Upper lobe of right lung (tissue), 1 donor: ENCODE data around the gene NEK4. TPM values are rescaled to one million over a fixed set of nuclear protein-coding genes. Genes with fewer than 3 reads are reported as not detected.

Source experiments
- ATAC-seq: fragments of 200-7000 bp; cut with Tn5 transposase; one replicate; pipeline ENCODE4 v1.9.1; 2020; ENCODE audit warnings: mild to moderate bottlenecking, moderate library complexity
- DNase-seq: peaks from one replicate; pipeline ENCODE4 v3.0.0-alpha.2; 2020
- H3K27ac ChIP-seq: fragments of 200-600 bp; one replicate; pipeline ENCODE4 v1.8.0; 2022
- H3K27me3 ChIP-seq: fragments of 200-600 bp; one replicate; pipeline ENCODE4 v1.8.0; 2022; ENCODE audit warnings: mild to moderate bottlenecking
- H3K36me3 ChIP-seq: fragments of 200-600 bp; one replicate; pipeline ENCODE4 v1.8.0; 2022
- H3K4me1 ChIP-seq: fragments of 200-600 bp; one replicate; pipeline ENCODE4 v1.8.0; 2022
- H3K4me3 ChIP-seq: fragments of 200-600 bp; one replicate; pipeline ENCODE4 v1.8.0; 2022; ENCODE audit warnings: mild to moderate bottlenecking
- H3K9me3 ChIP-seq: fragments of 200-600 bp; one replicate; pipeline ENCODE4 v1.8.0; 2022
- CTCF ChIP-seq: fragments of 200-600 bp; IDR thresholded peaks from one replicate; pipeline ENCODE4 v1.8.0; 2022; ENCODE audit warnings: antibody characterized with exemption
- intact Hi-C: fragments of 100-400 bp; cut with DNase I; formaldehyde crosslinking; loops from one replicate; pipeline ENCODE4 v1.11.0; 2022
- total RNA-seq: library from RNA; stranded (reverse); fragmentation: NEBNext Ultra II Directional; extraction: Animal tissue kit (Norgen Biotek cat#: 25700); gene quantifications from one replicate; pipeline ENCODE4 v1.2.1, GENCODE V29; 2021
- donor health status: DM: no; HTN: yes; CAD: no; lungs with severe emphysema.

The NEK4 gene
- total RNA-seq, 1 donor from 2014 or later = 27.2 TPM

GRCh38 chr3:52775877-52776276 lies 5.1 kb upstream of the NEK4 start:
- Histone ChIP-seq H3K4me1 (peaks cover 5% of the 10 kb centered on the region), H3K9me3 (no peaks in the 10 kb centered on the region), H3K4me3 (no peak overlapping the region), H3K27ac (no peak overlapping the region), H3K27me3 (no peaks in the 10 kb centered on the region), H3K36me3 (no peaks in the 10 kb centered on the region)
- TF ChIP-seq CTCF = no peak
- no peak for ATAC-seq
- intact Hi-C loops = no loop called here
- no peak for DNase-seq

- intact Hi-C loops = no loop called here
- Histone ChIP-seq H3K36me3 (no peaks in the 10 kb centered on the region), H3K27ac (no peak overlapping the region), H3K9me3 (no peaks in the 10 kb centered on the region), H3K4me3 (no peak overlapping the region), H3K4me1 (peaks cover 5% of the 10 kb centered on the region), H3K27me3 (no peaks in the 10 kb centered on the region)
- ATAC-seq = no peak
- TF ChIP-seq CTCF = no peak
- peak; percentile 40 for DNase-seq
Observed at GRCh38 chr3:52774901-52775864, 4.4 kb upstream of the NEK4 start.

GRCh38 chr3:52774066-52774713 lies 3.5 kb upstream of the NEK4 start:
- peak; percentile 29 for DNase-seq

GRCh38 chr3:52773361-52774065 lies 2.8 kb upstream of the NEK4 start:
- ATAC-seq (no peak), DNase-seq (peak; percentile 37)
- H3K27me3 ChIP-seq = no peaks in the 10 kb centered on the region
- peaks cover 14% of the 10 kb centered on the region for H3K4me1 ChIP-seq
- no peak overlapping the region for H3K4me3 ChIP-seq
- no peak overlapping the region for H3K27ac ChIP-seq
- no peaks in the 10 kb centered on the region for H3K36me3 ChIP-seq
- H3K9me3 ChIP-seq = no peaks in the 10 kb centered on the region
- intact Hi-C loops = no loop called here
- TF ChIP-seq CTCF = no peak

More at GRCh38 chr3:52774066-52774713, 3.5 kb upstream of the NEK4 start:
- intact Hi-C loops = no loop called here
- Histone ChIP-seq H3K27me3 (no peaks in the 10 kb centered on the region), H3K4me1 (peaks cover 14% of the 10 kb centered on the region), H3K4me3 (no peak overlapping the region), H3K36me3 (no peaks in the 10 kb centered on the region), H3K27ac (no peak overlapping the region), H3K9me3 (no peaks in the 10 kb centered on the region)
- ATAC-seq = no peak
- no peak for TF ChIP-seq CTCF

- H3K27me3 ChIP-seq = no peaks in the 10 kb centered on the region
- peaks cover 14% of the 10 kb centered on the region for H3K4me1 ChIP-seq
- no peaks in the 10 kb centered on the region for H3K9me3 ChIP-seq
- no peak for ATAC-seq
- TF ChIP-seq CTCF = no peak
- H3K27ac ChIP-seq = peak overlapping the region; percentile 82
- peak; percentile 3 for DNase-seq
- peaks cover 7% of the 10 kb centered on the region for H3K36me3 ChIP-seq
- intact Hi-C loops = no loop called here
- H3K4me3 ChIP-seq = peak overlapping the region; percentile 87
Observed at GRCh38 chr3:52771702-52772101, 962 bp upstream of the NEK4 start.
